OCI-LY1 (cell line): ENCODE data around the gene FGF14.

Experiments
- CTCF ChIP-seq: fragments of 200-600 bp; sonication (generic), shearing (Covaris generic); IDR thresholded peaks from 2 replicates; pipeline ENCODE4 v1.5.1; 2017; ENCODE audit warnings: mild to moderate bottlenecking, antibody characterized with exemption, low read length, moderate library complexity, mixed read lengths
- EZH2 ChIP-seq: fragments of 200-600 bp; sonication (generic), shearing (Covaris generic); IDR thresholded peaks from 2 replicates; pipeline ENCODE4 v1.8.0; 2017; ENCODE audit warnings: borderline replicate concordance, mixed run types, mild to moderate bottlenecking, antibody characterized with exemption, low read length, moderate library complexity, mixed read lengths

GRCh38 chr13:101985321-101985720, 416.5 kb downstream of the FGF14 start:
- TF ChIP-seq CTCF (no peak), EZH2 (no peak)
